AG10803 (cell line): ENCODE data around the gene MSN.
A peak's percentile ranks its signal among the peaks of the same experiment; 100 is the strongest.

Experiments
- DNase-seq: peaks from one replicate; pipeline ENCODE4 v3.0.0; 2010; ENCODE audit warnings: low read depth
- H3K4me3 ChIP-seq: 2 replicates; pipeline ENCODE4 v1.5.1; 2011; ENCODE audit warnings: mild to moderate bottlenecking, low read length, control low read depth
- CTCF ChIP-seq: conservative IDR thresholded peaks from 2 replicates; pipeline ENCODE4 v1.5.1; 2011; ENCODE audit warnings: mild to moderate bottlenecking, low read length, control low read depth, inconsistent platforms

Gene MSN

GRCh38 chrX:65674204-65674893, 6.9 kb downstream of the MSN start:
- no peak overlapping the region; the same call in 1 of the 2 replicates for H3K4me3 ChIP-seq
- no peak for TF ChIP-seq CTCF
- peak; percentile 45 for DNase-seq

GRCh38 chrX:65677954-65678469, 10.6 kb downstream of the MSN start:
- DNase-seq, result peak; percentile 88
- no peak for TF ChIP-seq CTCF
- H3K4me3 ChIP-seq, result peak overlapping the region; percentile 10

GRCh38 chrX:65679071-65679540, 11.7 kb downstream of the MSN start:
- no peak overlapping the region for H3K4me3 ChIP-seq
- DNase-seq, result no peak
- TF ChIP-seq CTCF, result no peak

- no peak for TF ChIP-seq CTCF
- no peak for DNase-seq
- no peak overlapping the region for H3K4me3 ChIP-seq
Observed at GRCh38 chrX:65681810-65682209, 14.4 kb downstream of the MSN start.

GRCh38 chrX:65685112-65685511, 17.7 kb downstream of the MSN start:
- TF ChIP-seq CTCF, result no peak
- H3K4me3 ChIP-seq, result no peak overlapping the region
- no peak for DNase-seq

- no peak for TF ChIP-seq CTCF
- H3K4me3 ChIP-seq, result no peak overlapping the region
- DNase-seq, result no peak
Observed at GRCh38 chrX:65686236-65686635, 18.8 kb downstream of the MSN start.

GRCh38 chrX:65687367-65687766, 19.9 kb downstream of the MSN start:
- DNase-seq, result no peak
- no peak overlapping the region for H3K4me3 ChIP-seq
- TF ChIP-seq CTCF, result no peak
